Trophoblast cell (in vitro differentiated cells and primary cell): Measurements from ENCODE around the gene SYT2.
"Not testable (repeated sequence)": the region's sequence is repeated elsewhere in the genome, so short reads cannot be mapped to it uniquely, and the experiment has no call there.

ENCODE experiments used
- DNase-seq, 2 donors: peaks; one replicate each; pipeline ENCODE4 v3.0.0-alpha.2; 2016
- H2AFZ ChIP-seq: 2 replicates; pipeline ENCODE4 v1.6.1; 2013; ENCODE audit warnings: low read length, moderate library complexity, mild to moderate bottlenecking; ENCODE audit not compliant: insufficient read depth, poor library complexity
- H2AK5ac ChIP-seq: 2 replicates; pipeline ENCODE4 v1.6.1; 2013; ENCODE audit warnings: mild to moderate bottlenecking, low read length
- H2BK120ac ChIP-seq: 2 replicates; pipeline ENCODE4 v1.6.1; 2013; ENCODE audit warnings: low read length, mild to moderate bottlenecking, moderate library complexity; ENCODE audit not compliant: insufficient read depth, poor library complexity
- H2BK12ac ChIP-seq: 2 replicates; pipeline ENCODE4 v1.6.1; 2013; ENCODE audit warnings: mild to moderate bottlenecking, low read length, moderate library complexity
- H2BK5ac ChIP-seq: 2 replicates; pipeline ENCODE4 v1.6.1; 2013; ENCODE audit warnings: low read length, low read depth, moderate library complexity, mild to moderate bottlenecking; ENCODE audit not compliant: poor library complexity
- H3K14ac ChIP-seq: 2 replicates; pipeline ENCODE4 v1.6.1; 2013; ENCODE audit warnings: mild to moderate bottlenecking, low read length
- H3K18ac ChIP-seq: 2 replicates; pipeline ENCODE4 v1.6.1; 2013; ENCODE audit warnings: mild to moderate bottlenecking, low read length
- H3K23ac ChIP-seq: 2 replicates; pipeline ENCODE4 v1.6.1; 2013; ENCODE audit warnings: low read length
- H3K27ac ChIP-seq: 2 replicates; pipeline ENCODE4 v1.5.1; 2013; ENCODE audit warnings: low read depth, mild to moderate bottlenecking, inconsistent platforms, low read length, moderate library complexity
- H3K27me3 ChIP-seq: 2 replicates; pipeline ENCODE4 v1.6.1; 2013; ENCODE audit warnings: inconsistent platforms, mild to moderate bottlenecking, low read length, moderate library complexity; ENCODE audit not compliant: insufficient read depth
- H3K36me3 ChIP-seq, 2 experiments: 1 replicate in 1 of 2; 2 replicates in 1 of 2; pipeline ENCODE4 v1.6.1; 2013; ENCODE audit warnings: low read length in 2 of 2, mild to moderate bottlenecking in 2 of 2, moderate library complexity in 1 of 2; ENCODE audit not compliant: insufficient read depth in 2 of 2, control insufficient read depth in 1 of 2
- H3K4ac ChIP-seq: 2 replicates; pipeline ENCODE4 v1.6.1; 2013; ENCODE audit warnings: low read depth, mild to moderate bottlenecking, low read length, moderate library complexity
- H3K4me1 ChIP-seq, 2 experiments: 1 replicate in 1 of 2; 2 replicates in 1 of 2; pipeline ENCODE4 v1.6.1; 2013; ENCODE audit warnings: low read length in 2 of 2, mild to moderate bottlenecking in 2 of 2, moderate library complexity in 1 of 2; ENCODE audit not compliant: insufficient read depth in 2 of 2, control insufficient read depth in 1 of 2
- H3K4me2 ChIP-seq: 2 replicates; pipeline ENCODE4 v1.6.1; 2013; ENCODE audit warnings: inconsistent platforms, mild to moderate bottlenecking, low read length, moderate library complexity
- H3K4me3 ChIP-seq: 2 replicates; pipeline ENCODE4 v1.5.1; 2013; ENCODE audit warnings: mild to moderate bottlenecking, low read depth, low read length, inconsistent platforms
- H3K79me1 ChIP-seq: one replicate; pipeline ENCODE4 v1.6.1; 2013; ENCODE audit warnings: low read length
- H3K79me2 ChIP-seq: 2 replicates; pipeline ENCODE4 v1.6.1; 2013; ENCODE audit warnings: low read length, mild to moderate bottlenecking; ENCODE audit not compliant: control insufficient read depth, insufficient read depth, poor library complexity
- H3K9ac ChIP-seq: 2 replicates; pipeline ENCODE4 v1.6.1; 2013; ENCODE audit warnings: mild to moderate bottlenecking, low read length
- H3K9me3 ChIP-seq: 2 replicates; pipeline ENCODE4 v1.6.1; 2013; ENCODE audit warnings: low read depth, mild to moderate bottlenecking, control low read depth, inconsistent platforms, low read length; ENCODE audit not compliant: insufficient read depth
- H4K12ac ChIP-seq: 2 replicates; pipeline ENCODE4 v1.6.1; 2013; ENCODE audit warnings: low read depth, mild to moderate bottlenecking, low read length, moderate library complexity
- H4K8ac ChIP-seq: 2 replicates; pipeline ENCODE4 v1.6.1; 2013; ENCODE audit warnings: low read depth, mild to moderate bottlenecking, low read length, moderate library complexity
- H4K91ac ChIP-seq: one replicate; pipeline ENCODE4 v1.6.1; 2013; ENCODE audit warnings: low read depth, mild to moderate bottlenecking, low read length, moderate library complexity
- WGBS: extraction: QIAGEN DNeasy Blood & Tissue Kit; methylation state at CpG from one replicate; pipeline ENCODE4 v1.1.7; 2013; ENCODE audit warnings: missing lambda C conversion rate; ENCODE audit not compliant: insufficient read length, insufficient coverage; ENCODE audit errors: extremely low coverage; 5-methylcytosine and 5-hydroxymethylcytosine counted together

Gene SYT2

DNA sequence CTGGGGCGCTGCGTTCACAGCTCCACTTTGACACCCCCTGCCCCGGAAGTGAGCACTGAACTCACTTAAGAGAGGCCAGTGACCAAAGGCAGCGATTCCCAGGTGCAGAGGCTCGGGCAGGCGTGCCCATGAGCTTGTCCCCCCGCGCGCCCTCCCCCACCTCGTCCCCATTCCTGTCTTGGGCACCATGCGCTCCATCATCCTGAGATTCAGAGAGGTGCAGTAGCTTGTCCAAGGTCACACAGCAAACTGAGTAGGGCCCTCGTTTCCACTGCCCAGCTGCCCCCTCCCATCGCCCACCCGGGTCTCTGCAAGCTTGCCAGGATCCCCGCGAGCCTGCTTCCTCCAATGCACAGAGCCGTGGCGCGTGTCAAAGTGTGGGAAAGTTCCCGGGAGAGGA is 68.0 kb downstream of the SYT2 start:
- H3K18ac ChIP-seq = no peak overlapping the region
- no peak overlapping the region for H2BK120ac ChIP-seq
- no CpG with 5 or more reads among the region's 20 CpGs for WGBS

DNA sequence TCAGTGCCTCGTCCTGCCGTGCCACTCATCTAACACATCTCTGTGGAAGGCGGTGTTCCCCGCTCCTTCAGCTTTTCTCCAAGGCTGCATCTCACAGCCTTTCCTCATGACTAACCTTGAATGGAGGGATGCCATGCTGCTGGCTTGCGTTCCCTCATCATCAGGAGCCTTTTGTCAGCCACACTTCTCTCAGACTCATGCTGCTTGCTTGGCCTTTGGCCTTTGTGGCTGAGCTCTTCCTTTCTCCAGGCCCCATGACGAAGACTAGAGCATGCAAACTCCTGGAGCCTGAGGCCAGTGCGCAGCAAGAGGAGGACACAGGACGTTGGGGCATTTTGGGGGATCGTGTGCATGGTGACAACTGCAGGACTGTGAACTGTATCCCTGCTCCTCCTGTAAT is 70.8 kb downstream of the SYT2 start:
- no peak overlapping the region for H3K9ac ChIP-seq
- no peaks in the 10 kb centered on the region for H3K79me1 ChIP-seq
- H4K12ac ChIP-seq = no peak overlapping the region
- peaks cover 9 to 11% of the 10 kb centered on the region in 2 experiments for H3K4me1 ChIP-seq
- H2BK5ac ChIP-seq = no peak overlapping the region
- no peak overlapping the region for H3K14ac ChIP-seq
- H2AFZ ChIP-seq = no peak overlapping the region
- H3K27me3 ChIP-seq = peaks cover 27% of the 10 kb centered on the region
- no peak overlapping the region for H3K18ac ChIP-seq
- no peak overlapping the region for H2AK5ac ChIP-seq
- H3K9me3 ChIP-seq = peaks cover 7% of the 10 kb centered on the region
- H3K36me3 ChIP-seq = no peaks in the 10 kb centered on the region
- no peak overlapping the region for H3K23ac ChIP-seq
- no CpG with 5 or more reads among the region's 9 CpGs for WGBS
- H4K8ac ChIP-seq = no peak overlapping the region
- no peak overlapping the region for H2BK12ac ChIP-seq
- DNase-seq = no peak
- H3K4me3 ChIP-seq = no peak overlapping the region
- H3K4ac ChIP-seq = no peak overlapping the region
- H3K27ac ChIP-seq = no peak overlapping the region
- no peaks in the 10 kb centered on the region for H3K79me2 ChIP-seq
- no peak overlapping the region for H2BK120ac ChIP-seq
- H4K91ac ChIP-seq = no peak overlapping the region
- no peak overlapping the region for H3K4me2 ChIP-seq

More for the DNA sequence above, 68.0 kb downstream of the SYT2 start:
- Histone ChIP-seq H2BK5ac (no peak overlapping the region), H3K4ac (no peak overlapping the region), H3K79me2 (no peaks in the 10 kb centered on the region), H3K27ac (no peak overlapping the region), H4K12ac (no peak overlapping the region), H2BK12ac (no peak overlapping the region), H3K79me1 (no peaks in the 10 kb centered on the region), H3K4me1 (peaks cover 9 to 11% of the 10 kb centered on the region in 2 experiments), H2AFZ (no peak overlapping the region), H3K14ac (no peak overlapping the region), H3K9ac (no peak overlapping the region), H2AK5ac (no peak overlapping the region), H3K9me3 (peaks cover 7% of the 10 kb centered on the region), H3K23ac (no peak overlapping the region), H3K36me3 (no peaks in the 10 kb centered on the region), H3K4me2 (peak overlapping the region; percentile 40), H4K8ac (no peak overlapping the region), H3K4me3 (no peak overlapping the region), H4K91ac (no peak overlapping the region), H3K27me3 (peaks cover 34% of the 10 kb centered on the region)
- no peak for DNase-seq

DNA sequence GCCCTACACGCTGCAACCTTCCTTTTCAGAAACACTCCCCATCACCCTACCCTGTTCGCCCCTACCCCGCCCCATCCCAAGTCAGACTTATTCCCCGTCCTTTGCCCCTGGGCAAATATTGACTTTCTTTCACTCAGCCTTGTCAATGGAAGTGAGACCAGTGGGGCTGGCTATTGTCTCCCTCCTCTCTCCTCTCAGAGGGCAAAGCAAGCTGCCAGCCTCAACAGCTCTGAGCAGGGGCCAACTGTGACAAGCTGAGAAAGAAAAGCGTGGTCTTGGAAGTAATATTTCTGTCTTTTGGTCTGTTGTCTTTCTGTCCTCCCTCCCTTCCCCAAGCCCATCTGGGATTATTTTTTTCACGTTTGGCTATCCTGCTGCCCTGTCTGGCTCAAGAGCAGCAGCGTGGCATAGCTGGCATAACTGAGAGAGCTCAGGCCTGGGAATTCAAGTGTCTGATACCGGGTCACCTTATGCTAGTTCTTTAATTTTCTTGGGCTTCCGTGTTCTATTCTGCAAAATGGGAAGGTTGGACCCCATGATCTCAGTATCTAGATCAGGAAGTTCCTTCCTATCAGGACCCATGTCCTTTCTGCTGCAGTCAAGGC is 71.5 kb downstream of the SYT2 start:
- not testable (repeated sequence) for H3K27ac ChIP-seq, H3K4ac ChIP-seq, H2AFZ ChIP-seq, H3K23ac ChIP-seq, H3K4me3 ChIP-seq, H2BK12ac ChIP-seq, H4K91ac ChIP-seq, H4K12ac ChIP-seq, H3K4me1 ChIP-seq, H3K79me1 ChIP-seq, DNase-seq, H4K8ac ChIP-seq, H2BK120ac ChIP-seq, H3K36me3 ChIP-seq, H3K9me3 ChIP-seq, H2AK5ac ChIP-seq, H3K18ac ChIP-seq, H3K4me2 ChIP-seq, H2BK5ac ChIP-seq, H3K14ac ChIP-seq, H3K79me2 ChIP-seq, H3K9ac ChIP-seq
- WGBS = no CpG with 5 or more reads among the region's 9 CpGs
- H3K27me3 ChIP-seq = peaks cover 20% of the 10 kb centered on the region

DNA sequence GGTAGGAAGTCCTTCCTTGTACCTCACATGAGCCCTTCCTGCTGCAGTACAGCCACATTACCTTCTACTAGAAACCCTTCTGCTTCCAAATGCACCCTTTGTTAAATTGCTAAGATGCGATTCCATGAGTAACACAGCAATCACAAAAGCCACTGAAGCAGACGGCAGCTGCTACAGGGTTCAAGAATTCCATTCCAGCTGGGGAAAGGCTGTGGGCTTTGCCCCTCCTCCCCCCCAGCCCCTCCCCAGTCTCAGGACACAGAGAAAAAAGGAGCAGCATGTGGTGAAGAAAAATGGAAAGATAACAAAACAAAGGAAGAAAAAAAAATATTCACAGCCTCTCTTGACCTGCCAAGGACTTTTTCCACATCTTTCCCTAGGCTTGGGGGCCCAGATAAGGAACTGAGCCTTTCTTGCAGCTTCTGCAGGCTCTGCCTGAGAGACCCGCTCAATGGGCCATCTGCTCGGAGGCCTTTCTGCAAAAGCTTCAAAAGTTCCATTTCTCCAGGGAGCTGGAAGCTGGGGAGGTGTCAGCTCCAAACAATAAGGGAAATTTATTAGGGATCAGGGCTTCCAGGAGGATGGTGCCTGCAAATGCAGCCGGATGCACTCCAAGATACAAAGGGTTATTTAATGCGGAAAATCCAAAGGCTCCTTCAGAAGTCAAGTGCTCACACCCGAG is 72.1 kb downstream of the SYT2 start:
- no CpG with 5 or more reads among the region's 7 CpGs for WGBS
- H4K8ac ChIP-seq = no peak overlapping the region
- no peak overlapping the region for H3K4me3 ChIP-seq
- no peaks in the 10 kb centered on the region for H3K79me2 ChIP-seq
- peaks cover 5 to 6% of the 10 kb centered on the region in 2 experiments for H3K4me1 ChIP-seq
- H3K36me3 ChIP-seq = no peaks in the 10 kb centered on the region
- H3K79me1 ChIP-seq = no peaks in the 10 kb centered on the region
- H2BK5ac ChIP-seq = no peak overlapping the region
- no peak overlapping the region for H2BK12ac ChIP-seq
- H3K27me3 ChIP-seq = peaks cover 15% of the 10 kb centered on the region
- H3K18ac ChIP-seq = no peak overlapping the region
- H3K23ac ChIP-seq = no peak overlapping the region
- peaks cover 3% of the 10 kb centered on the region for H3K9me3 ChIP-seq
- H2BK120ac ChIP-seq = no peak overlapping the region
- no peak overlapping the region for H3K27ac ChIP-seq
- no peak overlapping the region for H3K4me2 ChIP-seq
- no peak overlapping the region for H2AFZ ChIP-seq
- no peak overlapping the region for H2AK5ac ChIP-seq
- DNase-seq = no peak
- H3K9ac ChIP-seq = no peak overlapping the region
- no peak overlapping the region for H4K12ac ChIP-seq
- H4K91ac ChIP-seq = no peak overlapping the region
- H3K14ac ChIP-seq = no peak overlapping the region
- H3K4ac ChIP-seq = no peak overlapping the region
